ENCODE results near the gene CEP89. TPM values are rescaled to one million over a fixed set of nuclear protein-coding genes. Genes with fewer than 3 reads are reported as not detected.

CEP89 gene
- total RNA-seq, 2 donors from 2014 or later = 19.3 to 20.6 TPM

DNA sequence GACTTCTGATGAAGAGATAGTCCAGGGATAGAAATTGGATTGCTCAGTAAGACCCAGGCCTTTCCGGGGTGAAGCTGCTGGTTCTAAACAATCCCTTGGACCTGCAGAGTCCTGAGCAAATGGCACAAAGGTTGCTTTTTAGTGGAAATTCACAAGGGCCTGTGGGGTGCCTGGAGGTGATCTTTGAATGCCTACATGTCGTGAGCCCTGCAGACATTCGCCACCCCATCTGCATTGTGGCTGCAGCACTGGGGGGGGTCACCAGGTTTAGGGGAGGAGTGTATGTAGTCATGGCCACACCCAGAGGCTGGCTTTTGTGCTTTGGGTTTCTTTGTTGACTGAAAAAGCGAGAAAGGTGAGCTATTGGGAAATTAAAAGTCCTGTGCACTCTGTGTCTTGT is 143.6 kb downstream of the CEP89 start:
- intact Hi-C loops (cut with DNase I) = no loop called here
- TF ChIP-seq POLR2AphosphoS5 (IDR thresholded peaks at IDR 0.05) (no peak), POLR2A (IDR thresholded peaks at IDR 0.05) (no peak)

More for the DNA sequence above, 143.6 kb downstream of the CEP89 start:
- Histone ChIP-seq H3K9me3 (no peaks in the 10 kb centered on the region), H3K4me3 (no peak overlapping the region), H3K36me3 (no peaks in the 10 kb centered on the region), H3K4me1 (replicated peaks) (no peaks in the 10 kb centered on the region), H3K27me3 (replicated peaks; ENCODE audit: insufficient read depth) (no peaks in the 10 kb centered on the region), H3K27ac (no peak overlapping the region)
- no peak for DNase-seq (ENCODE audit: low spot score)
- WGBS = 93% methylated on average over 4 of the region's 4 CpGs

Small RNAs within 50 kb of the gene (small RNA-seq; reads per million reads assigned to genes)
- 0 reads per million in 2 donors for gene RN7SKP22

Other genes with a start within 250 kb of the CEP89 start
- under 1 TPM in 1 of 2 donors, not detected in 1; 0.28 TPM for gene SLC7A9, start 102.2 kb downstream of the CEP89 start, total RNA-seq
- 1 to 10 TPM; 4.3 to 8.3 TPM for gene FAAP24, start 284 bp upstream of the CEP89 start, total RNA-seq
- gene RHPN2, start 92.9 kb upstream of the CEP89 start, total RNA-seq = 10 to 100 TPM; 46.2 to 95.0 TPM
- gene GPATCH1, start 109.2 kb upstream of the CEP89 start, total RNA-seq = 10 to 100 TPM in 1 of 2 donors, 1 to 10 TPM in 1; 7.9 to 12.2 TPM
- 1 to 10 TPM in 1 of 2 donors, not detected in 1; 3.9 TPM for gene WDR88, start 160.2 kb upstream of the CEP89 start, total RNA-seq
- 10 to 100 TPM; 63.7 to 64.4 TPM for gene LRP3, start 222.4 kb upstream of the CEP89 start, total RNA-seq